ENCODE results near the gene APOBEC2. TPM values are rescaled to one million over a fixed set of nuclear protein-coding genes. Genes with fewer than 3 reads are reported as not detected.

Gene APOBEC2
- total and polyA plus RNA-seq, 2 of the 4 experiments (the other 2 are of a cell fraction) = not detected

GRCh38 chr6:41038205-41038604, 14.8 kb upstream of the APOBEC2 start:
- no peak for DNase-seq
- Histone ChIP-seq H4K20me1 (ENCODE audit: insufficient read depth, low read length) (no peaks in the 10 kb centered on the region), H2BK20ac (ENCODE audit: low read depth, low read length) (no peak overlapping the region), H3K4me3 (ENCODE audit: insufficient read depth, low read depth, low read length) (no peak overlapping the region), H2AFZ (replicated peaks; ENCODE audit: low read length, poor library complexity) (no peak overlapping the region), H3K23ac (ENCODE audit: low read depth, low read length) (no peak overlapping the region), H2BK15ac (ENCODE audit: low read depth, low read length) (no peak overlapping the region), H3K56ac (ENCODE audit: extremely low read depth, insufficient read depth, low read length) (no peak overlapping the region), H3K14ac (replicated peaks; ENCODE audit: low read depth, low read length) (no peak overlapping the region), H2AK9ac (replicated peaks; ENCODE audit: low read depth, low read length, poor library complexity) (no peak overlapping the region), H4K8ac (ENCODE audit: low read depth in 2 of 2, low read length in 2 of 2) (no peak overlapping the region), H3K36me3 (ENCODE audit: control insufficient read depth, insufficient read depth, low read length) (no peaks in the 10 kb centered on the region), H3K9me3 (ENCODE audit: control insufficient read depth, insufficient read depth, low read length) (no peaks in the 10 kb centered on the region), H2BK5ac (ENCODE audit: low read depth, low read length, poor library complexity, severe bottlenecking) (no peak overlapping the region), H3K9ac (ENCODE audit: low read depth, low read length) (no peak overlapping the region), H3K9me1 (ENCODE audit: insufficient read depth, low read length) (no peaks in the 10 kb centered on the region), H2AK5ac (ENCODE audit: low read depth, low read length) (no peak overlapping the region), H4K91ac (ENCODE audit: insufficient read depth, low read depth, low read length) (no peak overlapping the region), H3K27ac (ENCODE audit: insufficient read depth, low read length) (no peak overlapping the region), H3K4ac (ENCODE audit: low read depth, low read length) (no peak overlapping the region), H3K27me3 (ENCODE audit: control insufficient read depth, insufficient read depth, low read length) (peaks cover 14% of the 10 kb centered on the region), H4K5ac (ENCODE audit: low read depth, low read length) (no peak overlapping the region), H2BK120ac (ENCODE audit: low read depth, low read length) (no peak overlapping the region), H3K18ac (ENCODE audit: low read depth, low read length) (no peak overlapping the region), H3K79me1 (ENCODE audit: low read depth in 1 of 2, low read length in 2 of 2) (no peaks in the 10 kb centered on the region), H3K4me2 (ENCODE audit: low read depth, low read length) (no peak overlapping the region), H3K4me1 (ENCODE audit: control insufficient read depth, insufficient read depth, low read length) (no peaks in the 10 kb centered on the region)
- ChIA-PET POLR2A (ENCODE audit: unreplicated experiment) (no interaction called here), CTCF (no interaction called here)
- WGBS, 2 experiments (ENCODE audit: extremely low coverage in 2 of 2, insufficient read length in 1 of 2) = 60% methylated on average over 1 of the region's 3 CpGs; no CpG with 5 or more reads in 1 of the 2 experiments
- dilution Hi-C loops (cut with HindIII; ENCODE audit: low sequenced_read_pairs, unreplicated experiment) (no loop called here), in situ Hi-C loops (cut with MboI; ENCODE audit: low sequenced_read_pairs) (loop anchor here (25.0 kb wide), 2 partner anchors 1051 to 1676 kb away; no protein-coding TSS in a partner anchor), intact Hi-C loops (cut with micrococcal nuclease) (no loop called here)
- ATAC-seq (ENCODE audit: low read depth) = no peak
- no TSS peak for BruUV-seq (replicated peaks)
- TF ChIP-seq SMC3 (IDR thresholded peaks at IDR 0.05; ENCODE audit: low read depth, low read length) = no peak
- no peak for TF ChIP-seq RCOR1 (IDR thresholded peaks at IDR 0.05; ENCODE audit: insufficient replicate concordance, low read length)
